B cell (primary cell): ENCODE measurements around the gene TPCN2. TPM values are rescaled to one million over a fixed set of nuclear protein-coding genes. Genes with fewer than 3 reads are reported as not detected.

ENCODE experiments used
- ATAC-seq: fragments of 200-7000 bp; cut with Tn5 transposase; one replicate; pipeline ENCODE4 v1.10.0; 2021; ENCODE audit warnings: low read depth, mild to moderate bottlenecking, moderate number of reproducible peaks, moderate library complexity
- CTCF ChIA-PET: fragments of 350-600 bp; sonication (Branson Sonifier 250); formaldehyde crosslinking; loops from one replicate; lab custom pipeline; 2021; ENCODE audit warnings: antibody characterized with exemption, inconsistent platforms; lab: Charles Lee
- POLR2A ChIA-PET: fragments of 350-600 bp; sonication (Branson Sonifier 250); formaldehyde crosslinking; loops from one replicate; lab custom pipeline; 2021; ENCODE audit warnings: antibody characterized with exemption; lab: Charles Lee
- DNase-seq: peaks from one replicate; pipeline ENCODE4 v3.0.0; 2013
- H2AFZ ChIP-seq: 2 replicates; pipeline ENCODE4 v1.6.1; 2012; ENCODE audit warnings: mild to moderate bottlenecking, low read depth, low read length; ENCODE audit not compliant: insufficient read depth, poor library complexity, severe bottlenecking
- H3K27ac ChIP-seq, 2 donors: 1 replicate in 1 of 2; 2 replicates in 1 of 2; pipeline ENCODE4 v1.5.1; 2012 to 2013; ENCODE audit warnings: low read length in 2 of 2, mild to moderate bottlenecking in 2 of 2, moderate library complexity in 1 of 2
- H3K27me3 ChIP-seq, 4 experiments: fragments of 200-600 bp in 1 of 4; sonication (generic) in 1 of 4; replicated peaks in 1 of 4; 1 replicate in 2 of 4; 2 replicates in 2 of 4; pipeline versions ENCODE4 v1.6.1 to v1.7.0; 2013 to 2016; ENCODE audit warnings: low read length in 3 of 4, mild to moderate bottlenecking in 2 of 4, mixed read lengths in 1 of 4, moderate library complexity in 1 of 4; ENCODE audit not compliant: insufficient read depth in 4 of 4, control insufficient read depth in 3 of 4; ENCODE audit errors: control extremely low read depth in 1 of 4
- H3K36me3 ChIP-seq, 2 experiments: replicated peaks in 1 of 2; 1 replicate in 1 of 2; 2 replicates in 1 of 2; pipeline versions ENCODE4 v1.6.1 to v1.7.1; 2013; ENCODE audit warnings: low read length in 1 of 2; ENCODE audit not compliant: insufficient read depth in 2 of 2, control insufficient read depth in 1 of 2; ENCODE audit errors: control extremely low read depth in 1 of 2, extremely low read depth in 1 of 2
- H3K4me1 ChIP-seq, 2 donors: fragments of 200-600 bp in 1 of 2; sonication (generic) in 1 of 2; 1 replicate in 1 of 2; 2 replicates in 1 of 2; pipeline versions ENCODE4 v1.5.1 to v1.6.1; 2013 to 2017; ENCODE audit warnings: low read length in 2 of 2; ENCODE audit not compliant: control insufficient read depth in 2 of 2, insufficient read depth in 2 of 2
- H3K4me2 ChIP-seq: replicated peaks from 2 replicates; pipeline ENCODE3; 2012; ENCODE audit warnings: mild to moderate bottlenecking, low read depth, low read length; ENCODE audit not compliant: poor library complexity, severe bottlenecking
- H3K4me3 ChIP-seq, 5 experiments: fragments of 200-600 bp in 1 of 5; sonication (generic) in 1 of 5; 1 replicate in 3 of 5; 2 replicates in 2 of 5; pipeline versions ENCODE4 v1.5.1 to v1.7.0; 2011 to 2016; ENCODE audit warnings: low read length in 4 of 5, mild to moderate bottlenecking in 4 of 5, low read depth in 2 of 5, control low read depth in 1 of 5, moderate library complexity in 1 of 5; ENCODE audit not compliant: insufficient read depth in 1 of 5; ENCODE audit errors: control extremely low read depth in 1 of 5, extremely low read depth in 1 of 5
- H3K79me2 ChIP-seq: fragments of 200-600 bp; sonication (generic); one replicate; pipeline ENCODE4 v1.6.0; 2016; ENCODE audit warnings: low read length; ENCODE audit not compliant: control insufficient read depth, insufficient read depth
- H3K9ac ChIP-seq: fragments of 200-600 bp; sonication (generic); 2 replicates; pipeline ENCODE4 v1.6.1; 2017; ENCODE audit warnings: mild to moderate bottlenecking, low read length, moderate library complexity
- H3K9me3 ChIP-seq, 3 donors: one replicate each; pipeline versions ENCODE4 v1.6.1 to v1.7.1; 2013; ENCODE audit warnings: low read length in 2 of 3; ENCODE audit not compliant: control insufficient read depth in 2 of 3, insufficient read depth in 1 of 3; ENCODE audit errors: control extremely low read depth in 1 of 3
- H4K20me1 ChIP-seq: 2 replicates; pipeline ENCODE4 v1.6.0; 2012; ENCODE audit warnings: mild to moderate bottlenecking, low read length; ENCODE audit not compliant: insufficient read depth, control insufficient read depth, poor library complexity, severe bottlenecking
- H3K27ac Mint-ChIP-seq: one replicate; pipeline ENCODE4 v1.8.0; 2021; ENCODE audit warnings: mixed read lengths
- H3K27me3 Mint-ChIP-seq: one replicate; pipeline ENCODE4 v1.8.0; 2021; ENCODE audit warnings: mixed read lengths
- H3K4me1 Mint-ChIP-seq: one replicate; pipeline ENCODE4 v1.8.0; 2021; ENCODE audit warnings: mixed read lengths
- H3K4me3 Mint-ChIP-seq: one replicate; pipeline ENCODE4 v1.8.0; 2021; ENCODE audit warnings: mixed read lengths
- H3K9me3 Mint-ChIP-seq: one replicate; pipeline ENCODE4 v1.8.0; 2022; ENCODE audit warnings: mixed read lengths; ENCODE audit not compliant: insufficient read depth
- CTCF ChIP-seq: fragments of 200-600 bp; IDR thresholded peaks from one replicate; pipeline ENCODE4 v1.8.0; 2022; ENCODE audit warnings: antibody characterized with exemption, mild to moderate bottlenecking
- EZH2 ChIP-seq: IDR thresholded peaks from 2 replicates; pipeline ENCODE4 v1.6.1; 2012; ENCODE audit warnings: borderline replicate concordance, low read depth, mild to moderate bottlenecking, moderate library complexity, low read length; ENCODE audit not compliant: insufficient read depth, poor library complexity, severe bottlenecking
- WGBS: methylation state at CpG from one replicate; pipeline ENCODE4 v1.1.5; 2013; ENCODE audit warnings: missing lambda C conversion rate; ENCODE audit not compliant: insufficient coverage; 5-methylcytosine and 5-hydroxymethylcytosine counted together
- intact Hi-C: fragments of 100-400 bp; cut with micrococcal nuclease; formaldehyde crosslinking; loops from one replicate; pipeline ENCODE4 v1.10.0; 2022
- polyA plus RNA-seq: library from polyadenylated mRNA; depleted of rRNA; stranded (reverse); fragments of >200 nt; gene quantifications from 2 replicates; pipeline ENCODE4 v1.2.3, GENCODE V29; 2012
- total RNA-seq, 2 donors: library from RNA; stranded (reverse); fragments of 120-200 nt in 1 of 2; gene quantifications; 1 replicate in 1 of 2; 2 replicates in 1 of 2; pipeline versions ENCODE4 v1.2.3 to v1.2.4, GENCODE V29; 2013 to 2022

The TPCN2 gene
- total and polyA plus RNA-seq, 2 donors (not counting 1 experiment from before 2014, with no cell fraction given): 16.8 to 71.4 TPM

- no peak overlapping the region for H3K4me3 Mint-ChIP-seq
- H3K27me3 ChIP-seq: no peaks in the 10 kb centered on the region
- peaks cover 11% of the 10 kb centered on the region for H4K20me1 ChIP-seq
These were observed 43.5 kb downstream of the TPCN2 start for GRCh38 chr11:69092263-69092662.

GRCh38 chr11:69093106-69093505 is 44.4 kb downstream of the TPCN2 start:
- ChIA-PET POLR2A (no interaction called here), CTCF (no interaction called here)
- ATAC-seq: no peak
- intact Hi-C loops: no loop called here
- Histone ChIP-seq H3K36me3 (peaks cover 0 to 7% of the 10 kb centered on the region in 2 experiments), H2AFZ (no peak overlapping the region), H3K4me3 (no peak overlapping the region), H3K27me3 (no peaks in the 10 kb centered on the region), H3K4me2 (no peak overlapping the region), H3K79me2 (no peaks in the 10 kb centered on the region), H3K9me3 (peaks cover 0 to 5% (median 0%) of the 10 kb centered on the region in 3 donors), H3K4me1 (no peaks in the 10 kb centered on the region), H3K9ac (no peak overlapping the region), H4K20me1 (peaks cover 10% of the 10 kb centered on the region), H3K27ac (no peak overlapping the region)
- Mint-ChIP-seq H3K4me1 (peaks cover 2% of the 10 kb centered on the region), H3K4me3 (no peak overlapping the region), H3K27me3 (no peaks in the 10 kb centered on the region), H3K9me3 (no peaks in the 10 kb centered on the region), H3K27ac (no peak overlapping the region)
- TF ChIP-seq EZH2: no peak
- no peak for TF ChIP-seq CTCF
- DNase-seq: no peak
- 90% methylated on average over 10 of the region's 10 CpGs for WGBS

More at GRCh38 chr11:69092263-69092662, 43.5 kb downstream of the TPCN2 start:
- no peak overlapping the region for H3K9ac ChIP-seq
- no peaks in the 10 kb centered on the region for H3K4me1 ChIP-seq
- no peak overlapping the region for H3K4me2 ChIP-seq
- ChIA-PET CTCF (no interaction called here), POLR2A (interaction anchor here (0.6 kb wide), 1 partner anchor 146 kb away, joined by 3 read pairs; no protein-coding TSS in a partner anchor)
- H3K4me3 ChIP-seq: no peak overlapping the region
- ATAC-seq (no peak), DNase-seq (no peak)
- no peak overlapping the region for H2AFZ ChIP-seq
- TF ChIP-seq EZH2 (no peak), CTCF (no peak)
- 93% methylated on average over 13 of the region's 18 CpGs for whole genome bisulfite sequencing
- Mint-ChIP-seq H3K27ac (no peak overlapping the region), H3K4me1 (peaks cover 2% of the 10 kb centered on the region), H3K27me3 (no peaks in the 10 kb centered on the region), H3K9me3 (no peaks in the 10 kb centered on the region)
- peaks cover 0 to 7% of the 10 kb centered on the region in 2 experiments for H3K36me3 ChIP-seq
- intact Hi-C loops: no loop called here
- no peak overlapping the region for H3K27ac ChIP-seq
- no peaks in the 10 kb centered on the region for H3K79me2 ChIP-seq
- peaks cover 0 to 5% (median 0%) of the 10 kb centered on the region in 3 donors for H3K9me3 ChIP-seq
